Stomach (tissue), 4 donors: Measurements from ENCODE around the gene PIEZO1.

Experiments used
- EP300 ChIP-seq: sonication (generic); formaldehyde crosslinking; IDR thresholded peaks from one replicate; pipeline ENCODE4 v1.6.1; 2017; ENCODE audit warnings: antibody characterized with exemption
- POLR2AphosphoS5 ChIP-seq, 3 donors: sonication (generic); formaldehyde crosslinking; IDR thresholded peaks; one replicate each; pipeline ENCODE4 v1.6.1; 2016; ENCODE audit warnings: antibody characterized with exemption in 3 of 3
- TF ChIP-seq, protein P1 (sequence below), 7 experiments: fragments of 450-650 bp in 4 of 7; fragments of 200-600 bp in 3 of 7; sonication (generic) in 3 of 7; IDR thresholded peaks; one replicate each; pipeline ENCODE4 v1.5.1; 2016 to 2019; ENCODE audit warnings: antibody characterized with exemption in 7 of 7, control low read depth in 2 of 7, mild to moderate bottlenecking in 1 of 7

GRCh38 chr16:88713054-88713453, 72.0 kb downstream of the PIEZO1 start:
- no peak for TF ChIP-seq POLR2AphosphoS5 (IDR thresholded peaks at IDR 0.05)
- TF ChIP-seq, protein P1, sequence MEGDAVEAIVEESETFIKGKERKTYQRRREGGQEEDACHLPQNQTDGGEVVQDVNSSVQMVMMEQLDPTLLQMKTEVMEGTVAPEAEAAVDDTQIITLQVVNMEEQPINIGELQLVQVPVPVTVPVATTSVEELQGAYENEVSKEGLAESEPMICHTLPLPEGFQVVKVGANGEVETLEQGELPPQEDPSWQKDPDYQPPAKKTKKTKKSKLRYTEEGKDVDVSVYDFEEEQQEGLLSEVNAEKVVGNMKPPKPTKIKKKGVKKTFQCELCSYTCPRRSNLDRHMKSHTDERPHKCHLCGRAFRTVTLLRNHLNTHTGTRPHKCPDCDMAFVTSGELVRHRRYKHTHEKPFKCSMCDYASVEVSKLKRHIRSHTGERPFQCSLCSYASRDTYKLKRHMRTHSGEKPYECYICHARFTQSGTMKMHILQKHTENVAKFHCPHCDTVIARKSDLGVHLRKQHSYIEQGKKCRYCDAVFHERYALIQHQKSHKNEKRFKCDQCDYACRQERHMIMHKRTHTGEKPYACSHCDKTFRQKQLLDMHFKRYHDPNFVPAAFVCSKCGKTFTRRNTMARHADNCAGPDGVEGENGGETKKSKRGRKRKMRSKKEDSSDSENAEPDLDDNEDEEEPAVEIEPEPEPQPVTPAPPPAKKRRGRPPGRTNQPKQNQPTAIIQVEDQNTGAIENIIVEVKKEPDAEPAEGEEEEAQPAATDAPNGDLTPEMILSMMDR (IDR thresholded peaks at IDR 0.05), result no peak
- no peak for TF ChIP-seq EP300
